HEK293T (cell line): Measurements from ENCODE around the gene OR51I2.

Experiments used
- CTCF ChIA-PET: fragments of 350-600 bp; formaldehyde crosslinking; extraction: SDS; loops from one replicate; lab custom pipeline; 2021; ENCODE audit warnings: antibody characterized with exemption, inconsistent platforms; lab: Yijun Ruan, JAX
- POLR2A ChIA-PET: fragments of 350-600 bp; formaldehyde crosslinking; extraction: SDS; loops from one replicate; lab custom pipeline; 2020; ENCODE audit warnings: antibody characterized with exemption, inconsistent platforms; lab: Yijun Ruan, JAX
- DNase-seq: peaks from one replicate; pipeline ENCODE4 v3.0.0; 2012; ENCODE audit warnings: mixed read lengths; ENCODE audit errors: extremely low spot score
- ARNT ChIP-seq: fragments of 450-650 bp; IDR thresholded peaks from 2 replicates; pipeline ENCODE4 v1.6.1; 2017; ENCODE audit warnings: mild to moderate bottlenecking
- BHLHE40 ChIP-seq: fragments of 450-650 bp; IDR thresholded peaks from 2 replicates; pipeline ENCODE4 v1.6.1; 2016; ENCODE audit warnings: mild to moderate bottlenecking, moderate library complexity, borderline replicate concordance
- CTBP1 ChIP-seq: fragments of 450-650 bp; IDR thresholded peaks from 2 replicates; pipeline ENCODE4 v1.6.1; 2016; ENCODE audit warnings: borderline replicate concordance
- ELF4 ChIP-seq: fragments of 450-650 bp; IDR thresholded peaks from 2 replicates; pipeline ENCODE4 v1.6.1; 2017; ENCODE audit warnings: antibody characterized with exemption
- FOXA1 ChIP-seq: fragments of 450-650 bp; IDR thresholded peaks from 2 replicates; pipeline ENCODE4 v1.6.1; 2016; ENCODE audit warnings: mild to moderate bottlenecking
- FOXK2 ChIP-seq: fragments of 450-650 bp; IDR thresholded peaks from 2 replicates; pipeline ENCODE4 v1.6.1; 2016; ENCODE audit warnings: mild to moderate bottlenecking
- FOXM1 ChIP-seq: fragments of 450-650 bp; IDR thresholded peaks from 2 replicates; pipeline ENCODE4 v1.6.1; 2017; ENCODE audit warnings: mild to moderate bottlenecking, borderline replicate concordance
- HDGF ChIP-seq: fragments of 450-650 bp; IDR thresholded peaks from 2 replicates; pipeline ENCODE4 v1.6.1; 2017; ENCODE audit warnings: antibody characterized with exemption, borderline replicate concordance
- L3MBTL2 ChIP-seq: fragments of 450-650 bp; conservative IDR thresholded peaks from 2 replicates; pipeline ENCODE4 v1.6.1; 2016; ENCODE audit warnings: mild to moderate bottlenecking
- LEF1 ChIP-seq: fragments of 450-650 bp; IDR thresholded peaks from 2 replicates; pipeline ENCODE4 v1.6.1; 2017; ENCODE audit warnings: mild to moderate bottlenecking, borderline replicate concordance
- NFRKB ChIP-seq: fragments of 450-650 bp; IDR thresholded peaks from 2 replicates; pipeline ENCODE4 v1.6.1; 2016; ENCODE audit warnings: mild to moderate bottlenecking, moderate library complexity
- SP1 ChIP-seq: fragments of 450-650 bp; IDR thresholded peaks from 2 replicates; pipeline ENCODE4 v1.6.1; 2017
- SUZ12 ChIP-seq: fragments of 450-650 bp; IDR thresholded peaks from 2 replicates; pipeline ENCODE4 v1.6.1; 2016; ENCODE audit warnings: mild to moderate bottlenecking
- TARDBP ChIP-seq: fragments of 450-650 bp; IDR thresholded peaks from 2 replicates; pipeline ENCODE4 v1.6.1; 2016
- ZNF384 ChIP-seq: fragments of 450-650 bp; IDR thresholded peaks from 2 replicates; pipeline ENCODE4 v1.6.1; 2016
- TF ChIP-seq, protein P1 (sequence below): fragments of 450-650 bp; IDR thresholded peaks from 2 replicates; pipeline ENCODE4 v1.6.1; 2016

OR51I2 gene

DNA sequence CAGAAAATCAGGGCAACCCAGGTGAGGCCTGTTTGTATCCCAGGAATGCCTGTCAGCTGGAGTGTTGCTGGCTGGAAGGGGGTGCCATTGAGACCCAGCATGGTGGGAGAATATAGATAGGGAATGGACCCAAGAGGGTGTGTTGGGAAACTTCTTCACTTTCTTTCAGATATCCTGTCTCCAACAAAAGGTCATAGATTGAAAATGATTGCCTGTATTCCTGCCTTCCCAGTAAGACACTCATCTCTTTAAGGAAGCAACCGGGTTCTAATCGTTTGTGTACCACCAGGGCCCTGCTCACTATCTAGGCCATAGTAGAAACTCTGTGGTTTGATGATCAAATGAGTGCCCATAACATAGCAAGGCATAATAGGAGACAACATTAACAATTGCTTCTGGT is 7.7 kb upstream of the OR51I2 start, which contains the start of gene OR51I1:
OR51I1 (minus strand) TSS at position 101 of the 400 bp plus-strand sequence; CDS start at position 101, 0 bp downstream.
- CTCF ChIA-PET = no interaction called here
- no peak for DNase-seq
- TF ChIP-seq BHLHE40 = no peak
- TF ChIP-seq TARDBP = no peak
- TF ChIP-seq HDGF = no peak
- TF ChIP-seq SP1 = no peak

DNA sequence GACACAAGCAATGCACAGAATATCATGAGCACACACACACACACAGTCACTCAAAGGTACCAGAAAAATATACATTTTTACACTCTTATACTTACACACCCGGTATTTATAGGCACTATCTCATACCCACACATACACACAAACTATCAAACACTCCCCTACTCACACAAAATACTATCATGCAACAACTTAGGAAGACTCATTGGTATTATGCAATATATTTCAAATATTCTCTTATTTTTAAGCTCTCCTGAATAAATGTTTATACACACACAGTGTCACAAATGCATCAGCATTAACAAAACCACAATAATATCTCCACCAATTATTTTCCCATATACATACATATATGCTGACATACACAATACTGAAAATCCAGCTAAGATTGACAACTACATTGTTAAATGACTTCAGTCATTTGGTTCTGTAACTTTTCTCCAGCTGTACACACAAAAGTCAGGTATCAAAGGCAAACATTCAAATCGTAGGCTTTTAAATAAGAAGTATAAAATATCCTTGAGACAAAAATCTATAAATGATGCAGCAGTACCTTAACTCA is 5.2 kb upstream of the OR51I2 start:
- DNase-seq = no peak
- ChIA-PET CTCF (no interaction called here), POLR2A (no interaction called here)
- TF ChIP-seq SUZ12 (no peak), TARDBP (no peak), ZNF384 (no peak), BHLHE40 (no peak), CTBP1 (no peak), ARNT (no peak), ELF4 (no peak), L3MBTL2 (no peak)

More for the DNA sequence above, 7.7 kb upstream of the OR51I2 start, which contains the start of gene OR51I1:
- POLR2A ChIA-PET = no interaction called here

DNA sequence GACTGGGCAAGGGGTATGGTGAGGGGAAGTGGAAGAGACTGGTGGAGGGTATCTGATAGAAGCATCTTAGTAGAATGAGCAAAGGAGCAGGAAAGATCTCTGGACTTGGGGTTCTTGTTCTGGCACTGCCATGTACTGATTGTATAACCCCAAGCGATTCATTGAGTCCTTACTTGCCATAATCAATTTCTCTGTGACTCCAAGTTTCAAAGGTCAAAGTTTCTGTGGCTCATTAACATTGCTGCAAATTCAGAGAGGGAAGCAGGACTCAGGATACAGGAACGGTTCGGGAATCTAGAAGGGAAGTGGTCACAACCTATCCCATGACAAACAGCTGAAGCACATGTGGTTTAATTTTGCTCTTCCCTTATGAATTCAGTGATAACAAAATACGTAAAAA is 309 bp downstream of the OR51I2 start:
- ChIA-PET CTCF (no interaction called here), POLR2A (no interaction called here)
- no peak for DNase-seq
- TF ChIP-seq FOXA1 (no peak), ZNF384 (no peak), ARNT (no peak), SP1 (no peak), FOXM1 (no peak), CTBP1 (no peak), HDGF (no peak), NFRKB (no peak), FOXK2 (no peak), L3MBTL2 (no peak)
- TF ChIP-seq, protein P1, sequence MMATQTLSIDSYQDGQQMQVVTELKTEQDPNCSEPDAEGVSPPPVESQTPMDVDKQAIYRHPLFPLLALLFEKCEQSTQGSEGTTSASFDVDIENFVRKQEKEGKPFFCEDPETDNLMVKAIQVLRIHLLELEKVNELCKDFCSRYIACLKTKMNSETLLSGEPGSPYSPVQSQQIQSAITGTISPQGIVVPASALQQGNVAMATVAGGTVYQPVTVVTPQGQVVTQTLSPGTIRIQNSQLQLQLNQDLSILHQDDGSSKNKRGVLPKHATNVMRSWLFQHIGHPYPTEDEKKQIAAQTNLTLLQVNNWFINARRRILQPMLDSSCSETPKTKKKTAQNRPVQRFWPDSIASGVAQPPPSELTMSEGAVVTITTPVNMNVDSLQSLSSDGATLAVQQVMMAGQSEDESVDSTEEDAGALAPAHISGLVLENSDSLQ = no peak

DNA sequence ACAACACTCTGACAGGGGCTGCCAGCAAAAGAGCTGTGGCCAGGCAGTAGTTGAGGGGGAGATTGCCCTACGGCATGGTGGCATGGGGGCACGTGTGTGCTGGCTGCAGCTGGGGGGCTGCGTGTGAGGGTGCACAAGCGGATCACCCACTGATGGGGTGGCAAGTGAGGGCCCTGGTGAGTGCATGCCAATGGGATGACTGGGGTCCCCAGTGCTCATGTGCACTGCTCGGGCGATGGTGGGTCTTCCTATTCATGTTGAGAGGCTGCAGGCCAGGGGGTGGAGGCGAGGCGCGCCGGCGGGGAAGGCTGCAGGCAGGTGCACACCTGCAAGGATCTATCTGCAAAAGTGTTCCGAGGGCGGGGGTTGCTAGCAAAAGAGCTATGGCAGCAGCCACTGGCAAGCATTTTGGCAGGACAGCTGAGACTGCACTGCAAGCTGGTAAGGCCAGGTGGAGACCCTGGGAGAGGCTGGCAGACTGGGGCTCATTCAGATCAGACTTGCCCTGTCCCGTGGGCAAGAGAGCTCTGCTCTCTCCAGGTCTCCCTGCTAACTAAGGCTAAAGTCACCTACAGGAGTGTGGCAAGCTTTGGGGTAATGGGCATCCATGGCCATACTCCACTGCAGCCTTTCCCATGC is 12.0 kb downstream of the OR51I2 start:
- DNase-seq = no peak
- CTCF ChIA-PET = no interaction called here
- TF ChIP-seq FOXA1 = no peak
- no peak for TF ChIP-seq TARDBP
- no peak for TF ChIP-seq SP1
- TF ChIP-seq, protein P1 = no peak
- TF ChIP-seq HDGF = no peak
- TF ChIP-seq SUZ12 = no peak
- TF ChIP-seq ARNT = no peak
- TF ChIP-seq L3MBTL2 = no peak
- no peak for TF ChIP-seq BHLHE40
- TF ChIP-seq FOXK2 = no peak
- POLR2A ChIA-PET = no interaction called here

DNA sequence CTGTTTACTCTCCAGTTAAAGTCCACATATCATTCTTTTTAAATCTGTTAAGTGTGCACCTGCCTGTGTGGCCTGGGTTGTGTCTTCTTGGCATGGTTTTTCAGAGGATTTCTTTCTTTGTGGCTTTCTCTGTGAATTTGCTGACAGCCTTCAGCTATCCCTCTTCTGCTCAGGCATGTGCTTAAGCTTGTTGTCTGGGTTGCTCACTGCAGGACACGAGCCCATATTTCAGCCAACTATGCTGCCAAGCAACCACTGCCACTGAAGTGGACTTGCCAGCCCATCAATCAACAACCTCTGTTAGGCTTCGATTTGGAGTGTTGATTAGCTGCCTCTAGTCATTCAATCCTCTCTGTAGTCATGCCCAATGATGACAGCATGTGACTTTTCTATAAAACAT is 18.4 kb downstream of the OR51I2 start:
- ChIA-PET POLR2A (no interaction called here), CTCF (no interaction called here)
- no peak for DNase-seq

DNA sequence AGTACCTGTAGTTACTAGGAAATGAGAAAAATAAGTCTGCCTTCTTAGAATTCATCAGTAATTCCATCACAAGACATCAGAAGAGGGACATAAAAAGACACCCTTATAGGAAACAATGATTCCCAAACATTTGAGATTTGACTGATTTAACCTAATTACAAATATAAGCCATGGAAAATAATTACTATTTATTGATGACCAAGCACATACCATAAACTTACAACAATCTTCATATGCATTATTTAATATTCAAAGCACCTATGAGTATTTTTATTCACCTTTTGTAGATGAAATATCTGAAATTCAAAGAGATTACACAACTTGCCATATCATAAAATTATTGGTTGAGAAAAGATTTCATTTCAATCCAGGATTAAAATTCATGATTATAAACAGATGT is 24.8 kb downstream of the OR51I2 start:
- DNase-seq = no peak
- ChIA-PET POLR2A (no interaction called here), CTCF (no interaction called here)
- TF ChIP-seq ARNT (no peak), LEF1 (no peak), L3MBTL2 (no peak), FOXA1 (no peak), FOXK2 (no peak), CTBP1 (no peak), FOXM1 (no peak), SP1 (no peak), ZNF384 (no peak), ELF4 (no peak), NFRKB (no peak), HDGF (no peak), SUZ12 (no peak), BHLHE40 (no peak), TARDBP (no peak)
- TF ChIP-seq, protein P1 = no peak

More for the DNA sequence above, 18.4 kb downstream of the OR51I2 start:
- TF ChIP-seq LEF1 (no peak), TARDBP (no peak)
